ENCODE data around the gene MPPED2.

DNA sequence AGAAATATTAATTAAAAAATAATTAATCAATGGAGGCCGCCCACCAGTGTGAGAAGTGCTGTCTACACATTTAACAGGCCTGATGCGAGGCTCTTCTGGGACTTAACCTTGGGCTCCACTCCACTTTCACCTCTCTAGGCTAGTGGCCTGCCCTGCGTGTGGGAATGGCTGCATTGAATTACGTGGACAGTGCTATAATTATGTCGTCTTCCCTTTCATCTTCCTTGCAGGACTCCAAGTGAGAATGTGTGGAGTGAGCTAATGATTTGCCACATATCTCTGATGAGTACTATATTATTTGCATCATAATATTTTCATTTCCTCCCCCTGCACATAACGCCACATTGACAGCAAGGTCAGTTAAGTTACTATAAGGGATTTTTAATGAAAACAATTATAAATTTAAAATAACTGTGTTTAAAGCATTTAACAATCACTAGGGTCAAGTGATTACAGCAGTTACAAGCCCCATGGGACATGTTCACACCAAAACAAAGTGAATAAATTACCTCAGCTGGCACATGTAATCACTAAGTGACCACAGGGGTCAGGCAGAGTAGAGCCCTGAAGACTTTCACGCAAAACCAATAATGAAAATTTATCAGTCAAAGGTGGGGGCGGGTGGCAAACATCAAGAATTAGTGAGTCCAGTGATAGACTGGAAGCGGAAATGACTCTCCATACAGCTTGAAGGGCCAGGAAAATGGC, 63.5 kb downstream of the MPPED2 start:
- TF ChIP-seq POLR2A (IDR thresholded peaks at IDR 0.05), result no peak
- TF ChIP-seq, protein P1, sequence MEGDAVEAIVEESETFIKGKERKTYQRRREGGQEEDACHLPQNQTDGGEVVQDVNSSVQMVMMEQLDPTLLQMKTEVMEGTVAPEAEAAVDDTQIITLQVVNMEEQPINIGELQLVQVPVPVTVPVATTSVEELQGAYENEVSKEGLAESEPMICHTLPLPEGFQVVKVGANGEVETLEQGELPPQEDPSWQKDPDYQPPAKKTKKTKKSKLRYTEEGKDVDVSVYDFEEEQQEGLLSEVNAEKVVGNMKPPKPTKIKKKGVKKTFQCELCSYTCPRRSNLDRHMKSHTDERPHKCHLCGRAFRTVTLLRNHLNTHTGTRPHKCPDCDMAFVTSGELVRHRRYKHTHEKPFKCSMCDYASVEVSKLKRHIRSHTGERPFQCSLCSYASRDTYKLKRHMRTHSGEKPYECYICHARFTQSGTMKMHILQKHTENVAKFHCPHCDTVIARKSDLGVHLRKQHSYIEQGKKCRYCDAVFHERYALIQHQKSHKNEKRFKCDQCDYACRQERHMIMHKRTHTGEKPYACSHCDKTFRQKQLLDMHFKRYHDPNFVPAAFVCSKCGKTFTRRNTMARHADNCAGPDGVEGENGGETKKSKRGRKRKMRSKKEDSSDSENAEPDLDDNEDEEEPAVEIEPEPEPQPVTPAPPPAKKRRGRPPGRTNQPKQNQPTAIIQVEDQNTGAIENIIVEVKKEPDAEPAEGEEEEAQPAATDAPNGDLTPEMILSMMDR (IDR thresholded peaks at IDR 0.05), result no peak
- TF ChIP-seq POLR2AphosphoS5 (IDR thresholded peaks at IDR 0.05), result no peak
- TF ChIP-seq EP300 (IDR thresholded peaks at IDR 0.05), result no peak
